ENCODE data around the gene CACNA1D. TPM values are rescaled to one million over a fixed set of nuclear protein-coding genes. Genes with fewer than 3 reads are reported as not detected.

The CACNA1D gene
- total and polyA plus RNA-seq, 2 experiments from 2014 or later, result 5.2 to 27.8 TPM

GRCh38 chr3:53616971-53617892, 122.8 kb downstream of the CACNA1D start:
- Histone ChIP-seq H4K20me1 (ENCODE audit: insufficient read depth, poor library complexity, severe bottlenecking) (no peaks in the 10 kb centered on the region), H3K27ac (no peak overlapping the region), H3K9me2 (replicated peaks; ENCODE audit: insufficient read depth) (no peaks in the 10 kb centered on the region), H3K4me1 (ENCODE audit: insufficient read depth) (peaks cover 5% of the 10 kb centered on the region), H2AFZ (no peak overlapping the region), H3K79me2 (no peaks in the 10 kb centered on the region), H3K9me3 (ENCODE audit: low read depth) (no peaks in the 10 kb centered on the region), H3K27me3 (no peaks in the 10 kb centered on the region), H3K4me2 (no peak overlapping the region), H3K36me3 (replicated peaks; ENCODE audit: insufficient read depth, low read depth) (no peaks in the 10 kb centered on the region), H3K4me3 (no peak overlapping the region)
- TF ChIP-seq EZH2 (IDR thresholded peaks at IDR 0.05; ENCODE audit: borderline replicate concordance) (no peak), CTCF (IDR thresholded peaks at IDR 0.05; ENCODE audit: poor library complexity) (no peak), EZH2phosphoT487 (IDR thresholded peaks at IDR 0.05; ENCODE audit: low read depth, severe bottlenecking, unreplicated experiment) (no peak)
- 93% methylated on average over 7 of the region's 7 CpGs for WGBS (ENCODE audit: low lambda C conversion rate, missing lambda C conversion rate)
- no peak for DNase-seq (ENCODE audit: low spot score)

GRCh38 chr3:53617893-53618523, 123.6 kb downstream of the CACNA1D start:
- no peak overlapping the region for H3K27ac ChIP-seq
- no peaks in the 10 kb centered on the region for H3K79me2 ChIP-seq
- DNase-seq (ENCODE audit: low spot score), result no peak
- no peaks in the 10 kb centered on the region for H4K20me1 ChIP-seq (ENCODE audit: insufficient read depth, poor library complexity, severe bottlenecking)
- no peaks in the 10 kb centered on the region for H3K36me3 ChIP-seq (replicated peaks; ENCODE audit: insufficient read depth, low read depth)
- peaks cover 5% of the 10 kb centered on the region for H3K4me1 ChIP-seq (ENCODE audit: insufficient read depth)
- H3K9me3 ChIP-seq (ENCODE audit: low read depth), result no peaks in the 10 kb centered on the region
- H2AFZ ChIP-seq, result no peak overlapping the region
- no peaks in the 10 kb centered on the region for H3K27me3 ChIP-seq
- no peaks in the 10 kb centered on the region for H3K9me2 ChIP-seq (replicated peaks; ENCODE audit: insufficient read depth)
- WGBS (ENCODE audit: low lambda C conversion rate, missing lambda C conversion rate), result 90% methylated on average over 8 of the region's 8 CpGs
- no peak overlapping the region for H3K4me3 ChIP-seq
- H3K4me2 ChIP-seq, result no peak overlapping the region
- TF ChIP-seq EZH2phosphoT487 (IDR thresholded peaks at IDR 0.05; ENCODE audit: low read depth, severe bottlenecking, unreplicated experiment), result no peak
- no peak for TF ChIP-seq CTCF (IDR thresholded peaks at IDR 0.05; ENCODE audit: poor library complexity)
- no peak for TF ChIP-seq EZH2 (IDR thresholded peaks at IDR 0.05; ENCODE audit: borderline replicate concordance)

GRCh38 chr3:53618524-53618906, 124.1 kb downstream of the CACNA1D start:
- DNase-seq (ENCODE audit: low spot score), result no peak
- no peaks in the 10 kb centered on the region for H3K9me3 ChIP-seq (ENCODE audit: low read depth)
- H3K27me3 ChIP-seq, result no peaks in the 10 kb centered on the region
- no peaks in the 10 kb centered on the region for H3K79me2 ChIP-seq
- no peak overlapping the region for H2AFZ ChIP-seq
- H3K36me3 ChIP-seq (replicated peaks; ENCODE audit: insufficient read depth, low read depth), result no peaks in the 10 kb centered on the region
- no peak overlapping the region for H3K4me2 ChIP-seq
- no peak overlapping the region for H3K4me3 ChIP-seq
- no peak for TF ChIP-seq EZH2 (IDR thresholded peaks at IDR 0.05; ENCODE audit: borderline replicate concordance)
- no peaks in the 10 kb centered on the region for H4K20me1 ChIP-seq (ENCODE audit: insufficient read depth, poor library complexity, severe bottlenecking)
- no peak overlapping the region for H3K27ac ChIP-seq
- H3K9me2 ChIP-seq (replicated peaks; ENCODE audit: insufficient read depth), result no peaks in the 10 kb centered on the region
- peaks cover 5% of the 10 kb centered on the region for H3K4me1 ChIP-seq (ENCODE audit: insufficient read depth)
- 84% methylated on average over 6 of the region's 6 CpGs for WGBS (ENCODE audit: low lambda C conversion rate, missing lambda C conversion rate)

GRCh38 chr3:53618936-53619335, 124.5 kb downstream of the CACNA1D start:
- H3K4me3 ChIP-seq, result no peak overlapping the region
- no peaks in the 10 kb centered on the region for H3K9me2 ChIP-seq (replicated peaks; ENCODE audit: insufficient read depth)
- no peaks in the 10 kb centered on the region for H3K9me3 ChIP-seq (ENCODE audit: low read depth)
- TF ChIP-seq CTCF (IDR thresholded peaks at IDR 0.05; ENCODE audit: poor library complexity), result no peak
- TF ChIP-seq EZH2phosphoT487 (IDR thresholded peaks at IDR 0.05; ENCODE audit: low read depth, severe bottlenecking, unreplicated experiment), result no peak
- no peak for TF ChIP-seq EZH2 (IDR thresholded peaks at IDR 0.05; ENCODE audit: borderline replicate concordance)
- H3K27ac ChIP-seq, result no peak overlapping the region
- no peak for DNase-seq (ENCODE audit: low spot score)
- no peaks in the 10 kb centered on the region for H3K79me2 ChIP-seq
- H3K4me2 ChIP-seq, result no peak overlapping the region
- peaks cover 5% of the 10 kb centered on the region for H3K4me1 ChIP-seq (ENCODE audit: insufficient read depth)
- no peak overlapping the region for H2AFZ ChIP-seq
- H4K20me1 ChIP-seq (ENCODE audit: insufficient read depth, poor library complexity, severe bottlenecking), result no peaks in the 10 kb centered on the region
- H3K27me3 ChIP-seq, result no peaks in the 10 kb centered on the region
- H3K36me3 ChIP-seq (replicated peaks; ENCODE audit: insufficient read depth, low read depth), result no peaks in the 10 kb centered on the region
- 93% methylated on average over 5 of the region's 5 CpGs for WGBS (ENCODE audit: low lambda C conversion rate, missing lambda C conversion rate)
